KMS-11 (cell line): ENCODE results near the gene C1orf56.

Experiments used
- H2AFZ ChIP-seq: fragments of 200-600 bp; sonication (generic); 2 replicates; pipeline ENCODE4 v1.6.1; 2016; ENCODE audit warnings: antibody characterized with exemption, mixed run types, low read depth
- H3K27ac ChIP-seq: fragments of 200-600 bp; sonication (generic); 2 replicates; pipeline ENCODE4 v1.6.1; 2016; ENCODE audit warnings: mild to moderate bottlenecking, mixed run types
- H3K27me3 ChIP-seq: fragments of 200-600 bp; sonication (generic); 2 replicates; pipeline ENCODE4 v1.6.1; 2017; ENCODE audit warnings: mild to moderate bottlenecking, low read depth, mixed run types, moderate library complexity; ENCODE audit not compliant: insufficient read depth
- H3K36me3 ChIP-seq: fragments of 200-600 bp; sonication (generic); 2 replicates; pipeline ENCODE4 v1.6.1; 2017; ENCODE audit warnings: mild to moderate bottlenecking, mixed run types; ENCODE audit not compliant: insufficient read depth
- H3K4me1 ChIP-seq: fragments of 200-600 bp; sonication (generic); 2 replicates; pipeline ENCODE4 v1.6.1; 2016; ENCODE audit warnings: mild to moderate bottlenecking, low read depth, mixed run types; ENCODE audit not compliant: poor library complexity, severe bottlenecking
- H3K4me2 ChIP-seq: fragments of 200-600 bp; sonication (generic); 2 replicates; pipeline ENCODE4 v1.7.0; 2016; ENCODE audit warnings: mild to moderate bottlenecking, mixed run types
- H3K4me3 ChIP-seq: fragments of 200-600 bp; sonication (generic); IDR thresholded peaks from 2 replicates; pipeline ENCODE4 v1.6.1; 2017; ENCODE audit warnings: low read depth, low read length, mixed read lengths; ENCODE audit not compliant: insufficient read depth
- H3K79me2 ChIP-seq: fragments of 200-600 bp; sonication (generic); 2 replicates; pipeline ENCODE4 v1.6.1; 2016; ENCODE audit warnings: low read depth, mixed run types; ENCODE audit not compliant: insufficient read depth
- H3K9ac ChIP-seq: fragments of 200-600 bp; sonication (generic); 2 replicates; pipeline ENCODE4 v1.6.1; 2016; ENCODE audit warnings: mild to moderate bottlenecking, mixed run types
- H4K20me1 ChIP-seq: fragments of 200-600 bp; sonication (generic); 2 replicates; pipeline ENCODE4 v1.6.1; 2016; ENCODE audit warnings: mild to moderate bottlenecking, mixed run types; ENCODE audit not compliant: insufficient read depth
- TF ChIP-seq, protein P1 (sequence below): fragments of 200-600 bp; sonication (generic); conservative IDR thresholded peaks from 2 replicates; pipeline ENCODE4 v1.6.1; 2017; ENCODE audit warnings: low read depth, mild to moderate bottlenecking, antibody characterized with exemption, low read length, moderate library complexity, mixed read lengths

The C1orf56 gene

GRCh38 chr1:151054971-151055547, 7.5 kb downstream of the C1orf56 start:
- no peak overlapping the region for H3K9ac ChIP-seq
- H4K20me1 ChIP-seq: peaks cover 5% of the 10 kb centered on the region; the same call in 1 of the 2 replicates

DNA sequence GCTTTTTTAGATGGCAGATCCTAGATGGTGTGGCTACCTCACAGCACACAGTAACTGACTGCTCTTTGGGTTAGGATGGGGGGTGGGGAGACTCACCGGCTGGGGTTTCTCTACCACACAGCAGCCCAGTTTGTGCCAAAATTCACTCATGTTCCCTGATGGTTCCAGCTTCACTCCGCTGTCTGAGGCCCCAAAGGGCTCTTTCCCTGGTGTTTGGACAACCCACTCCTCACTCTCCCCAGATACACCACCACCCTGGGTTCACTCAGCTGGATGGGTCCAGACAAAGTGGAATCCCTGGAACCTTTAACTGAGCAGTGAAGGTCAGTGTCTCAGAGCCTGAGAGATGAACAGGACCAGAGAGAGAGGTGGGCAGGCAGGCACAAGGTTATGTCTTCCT, 8.0 kb downstream of the C1orf56 start:
- Histone ChIP-seq H3K4me3 (no peak overlapping the region), H2AFZ (no peak overlapping the region), H3K27me3 (no peaks in the 10 kb centered on the region), H3K4me2 (peak overlapping the region; percentile 75; the same call in 1 of the 2 replicates), H3K9ac (no peak overlapping the region), H3K79me2 (peaks cover 48% of the 10 kb centered on the region), H4K20me1 (peaks cover 5% of the 10 kb centered on the region; the same call in 1 of the 2 replicates), H3K4me1 (peaks cover 44% of the 10 kb centered on the region), H3K27ac (no peak overlapping the region), H3K36me3 (peaks cover 28% of the 10 kb centered on the region; the same call in 1 of the 2 replicates)
- TF ChIP-seq, protein P1, sequence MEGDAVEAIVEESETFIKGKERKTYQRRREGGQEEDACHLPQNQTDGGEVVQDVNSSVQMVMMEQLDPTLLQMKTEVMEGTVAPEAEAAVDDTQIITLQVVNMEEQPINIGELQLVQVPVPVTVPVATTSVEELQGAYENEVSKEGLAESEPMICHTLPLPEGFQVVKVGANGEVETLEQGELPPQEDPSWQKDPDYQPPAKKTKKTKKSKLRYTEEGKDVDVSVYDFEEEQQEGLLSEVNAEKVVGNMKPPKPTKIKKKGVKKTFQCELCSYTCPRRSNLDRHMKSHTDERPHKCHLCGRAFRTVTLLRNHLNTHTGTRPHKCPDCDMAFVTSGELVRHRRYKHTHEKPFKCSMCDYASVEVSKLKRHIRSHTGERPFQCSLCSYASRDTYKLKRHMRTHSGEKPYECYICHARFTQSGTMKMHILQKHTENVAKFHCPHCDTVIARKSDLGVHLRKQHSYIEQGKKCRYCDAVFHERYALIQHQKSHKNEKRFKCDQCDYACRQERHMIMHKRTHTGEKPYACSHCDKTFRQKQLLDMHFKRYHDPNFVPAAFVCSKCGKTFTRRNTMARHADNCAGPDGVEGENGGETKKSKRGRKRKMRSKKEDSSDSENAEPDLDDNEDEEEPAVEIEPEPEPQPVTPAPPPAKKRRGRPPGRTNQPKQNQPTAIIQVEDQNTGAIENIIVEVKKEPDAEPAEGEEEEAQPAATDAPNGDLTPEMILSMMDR: 0 out of 2 replicates have a peak, but pooled peaks have one; percentile 5

More at GRCh38 chr1:151054971-151055547, 7.5 kb downstream of the C1orf56 start:
- H3K4me2 ChIP-seq: no peak overlapping the region
- no peak overlapping the region for H2AFZ ChIP-seq
- H3K4me1 ChIP-seq: peaks cover 47% of the 10 kb centered on the region
- H3K27me3 ChIP-seq: no peaks in the 10 kb centered on the region
- H3K27ac ChIP-seq: no peak overlapping the region
- peaks cover 46% of the 10 kb centered on the region for H3K79me2 ChIP-seq
- TF ChIP-seq, protein P1: no peak
- peaks cover 28% of the 10 kb centered on the region; the same call in 1 of the 2 replicates for H3K36me3 ChIP-seq
- H3K4me3 ChIP-seq: no peak overlapping the region

DNA sequence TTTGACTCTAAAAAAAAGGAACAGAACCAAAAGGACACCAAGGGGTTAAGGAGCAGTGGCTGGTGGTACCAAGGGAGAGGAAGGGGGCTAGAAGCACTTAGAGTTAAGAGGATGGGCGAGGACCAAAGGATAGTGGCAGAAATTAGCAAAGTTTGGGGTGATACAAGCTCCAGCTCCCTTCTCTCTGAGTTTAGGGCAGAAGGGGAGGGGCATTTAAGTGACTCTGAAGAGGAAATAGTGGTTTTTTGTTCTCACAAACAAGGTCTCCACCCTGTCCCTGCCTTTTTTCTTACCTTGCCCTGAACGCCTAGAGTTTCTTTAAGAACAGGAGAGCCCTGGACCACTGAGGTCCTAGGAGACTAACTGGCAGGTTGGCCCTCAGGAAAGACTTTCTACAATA, 8.6 kb downstream of the C1orf56 start:
- Histone ChIP-seq H4K20me1 (peaks cover 5% of the 10 kb centered on the region; the same call in 1 of the 2 replicates), H2AFZ (no peak overlapping the region), H3K79me2 (peaks cover 48% of the 10 kb centered on the region), H3K9ac (no peak overlapping the region; the same call in 1 of the 2 replicates), H3K36me3 (peaks cover 28% of the 10 kb centered on the region; the same call in 1 of the 2 replicates), H3K27ac (peak overlapping the region; percentile 6; the same call in 1 of the 2 replicates), H3K27me3 (no peaks in the 10 kb centered on the region), H3K4me2 (peak overlapping the region; percentile 75), H3K4me1 (peaks cover 38% of the 10 kb centered on the region), H3K4me3 (peak overlapping the region; percentile 37)
- TF ChIP-seq, protein P1: no peak

GRCh38 chr1:151058692-151059091, 11.1 kb downstream of the C1orf56 start:
- H4K20me1 ChIP-seq: peaks cover 5% of the 10 kb centered on the region; the same call in 1 of the 2 replicates
- H3K79me2 ChIP-seq: peaks cover 48% of the 10 kb centered on the region
- no peaks in the 10 kb centered on the region for H3K27me3 ChIP-seq
- H3K9ac ChIP-seq: peak overlapping the region; percentile 67
- peak overlapping the region; percentile 90; the same call in 1 of the 2 replicates for H2AFZ ChIP-seq
- H3K4me1 ChIP-seq: peaks cover 38% of the 10 kb centered on the region
- peaks cover 17% of the 10 kb centered on the region; the same call in 1 of the 2 replicates for H3K36me3 ChIP-seq
- peak overlapping the region; percentile 32; the same call in 1 of the 2 replicates for H3K27ac ChIP-seq
- TF ChIP-seq, protein P1: no peak
- H3K4me2 ChIP-seq: peak overlapping the region; percentile 75
- H3K4me3 ChIP-seq: peak overlapping the region; percentile 98
